HepG2 (cell line): ENCODE results near the gene DAB1. TPM values are rescaled to one million over a fixed set of nuclear protein-coding genes. Genes with fewer than 3 reads are reported as not detected.

Experiments used
- ATAC-seq: fragments of 200-7000 bp; cut with Tn5 transposase; 3 replicates; pipeline ENCODE4 v1.9.1; 2020; ENCODE audit warnings: mild to moderate bottlenecking, moderate library complexity
- BruUV-seq: library from RNA; stranded (reverse); fragments of 400-500 nt; replicated peaks from 2 replicates; lab custom pipeline; 2021; lab: Mats Ljungman, UMichigan
- CTCF ChIA-PET: fragments of 300-600 bp; formaldehyde crosslinking; extraction: SDS; loops from one replicate; lab custom pipeline; 2021; ENCODE audit warnings: low total read pairs, inconsistent platforms, low intra/inter-chr PET ratio; lab: Yijun Ruan, JAX
- POLR2A ChIA-PET: fragments of 350-600 bp; sonication (Branson Sonifier 250); formaldehyde crosslinking; loops from one replicate; lab custom pipeline; 2020; ENCODE audit warnings: antibody characterized with exemption, inconsistent platforms; lab: Yijun Ruan, JAX
- DNase-seq: peaks from one replicate; pipeline ENCODE4 v3.0.0-alpha.2; 2015; ENCODE audit warnings: low spot score
- FAIRE-seq: peaks from 3 replicates; lab custom pipeline; 2011; peaks lifted over from hg19 to GRCh38; lab: Jason Lieb, UNC
- H2AFZ ChIP-seq: one replicate; pipeline ENCODE4 v1.6.1; 2011; ENCODE audit warnings: low read length, inconsistent platforms
- H3K27ac ChIP-seq: fragments of 300-600 bp; 3 replicates; pipeline ENCODE4 v1.8.0; 2011; ENCODE audit warnings: mixed run types, mild to moderate bottlenecking, mixed read lengths, low read length, inconsistent platforms; ENCODE audit not compliant: insufficient read depth; ENCODE audit errors: extremely low read length
- H3K27me3 ChIP-seq, 2 experiments: fragments of 200-600 bp in 1 of 2; 2 replicates in 1 of 2; 3 replicates in 1 of 2; pipeline versions ENCODE4 v1.6.0 to v1.8.0; 2011; ENCODE audit warnings: low read length in 2 of 2, mild to moderate bottlenecking in 2 of 2, moderate library complexity in 2 of 2, inconsistent platforms in 1 of 2; ENCODE audit not compliant: insufficient read depth in 2 of 2, control insufficient read depth in 1 of 2
- H3K36me3 ChIP-seq, 2 experiments: fragments of 200-600 bp in 1 of 2; replicated peaks in 1 of 2; 2 replicates in 1 of 2; 3 replicates in 1 of 2; pipeline versions ENCODE4 v1.5.1 to v1.8.0; 2011; ENCODE audit warnings: low read length in 2 of 2, inconsistent platforms in 1 of 2; ENCODE audit not compliant: insufficient read depth in 2 of 2, control insufficient read depth in 1 of 2
- H3K4me1 ChIP-seq: 2 replicates; pipeline ENCODE4 v1.5.1; 2012; ENCODE audit warnings: low read length, inconsistent platforms; ENCODE audit not compliant: insufficient read depth
- H3K4me2 ChIP-seq: 2 replicates; pipeline ENCODE4 v1.6.0; 2011; ENCODE audit warnings: low read depth, low read length, inconsistent platforms
- H3K4me3 ChIP-seq, 3 experiments: fragments of 200-600 bp in 1 of 3; sonication (generic), shearing (Covaris generic) in 1 of 3; replicated peaks in 1 of 3; 2 replicates each; pipeline ENCODE4 v1.5.1; 2011 to 2016; ENCODE audit warnings: low read length in 3 of 3, inconsistent platforms in 2 of 3, low read depth in 2 of 3, mild to moderate bottlenecking in 2 of 3, control low read depth in 1 of 3, mixed read lengths in 1 of 3; ENCODE audit not compliant: insufficient read depth in 1 of 3
- H3K79me2 ChIP-seq: one replicate; pipeline ENCODE4 v1.6.1; 2011; ENCODE audit warnings: low read length, inconsistent platforms; ENCODE audit not compliant: insufficient read depth
- H3K9ac ChIP-seq: 2 replicates; pipeline ENCODE4 v1.6.0; 2011; ENCODE audit warnings: mild to moderate bottlenecking, low read depth, low read length, inconsistent platforms; ENCODE audit not compliant: insufficient read depth
- H3K9me3 ChIP-seq: 2 replicates; pipeline ENCODE4 v1.5.1; 2012; ENCODE audit warnings: mild to moderate bottlenecking, low read length
- H4K20me1 ChIP-seq: 2 replicates; pipeline ENCODE4 v1.6.0; 2011; ENCODE audit warnings: inconsistent platforms, mild to moderate bottlenecking, low read length, moderate library complexity; ENCODE audit not compliant: insufficient read depth
- ASH2L ChIP-seq: fragments of 300-600, 200-600 bp; sonication (generic); IDR thresholded peaks from 2 replicates; pipeline ENCODE4 v1.7.0; 2017; ENCODE audit warnings: low read depth, mild to moderate bottlenecking, moderate library complexity, mixed read lengths, low read length; ENCODE audit not compliant: insufficient read length
- BCL6 ChIP-seq: IDR thresholded peaks from 2 replicates; pipeline ENCODE4 v1.6.1; 2016; ENCODE audit warnings: missing genetic modification reagents, missing compliant biosample characterization
- KMT2A ChIP-seq: sonication (generic); formaldehyde crosslinking; IDR thresholded peaks from 2 replicates; pipeline ENCODE4 v1.4.0; 2020; ENCODE audit warnings: missing genetic modification reagents
- POLR2AphosphoS2 ChIP-seq: IDR thresholded peaks from 2 replicates; pipeline ENCODE4 v1.6.1; 2011; ENCODE audit warnings: low read depth, low read length, improper control_type of control experiment
- RARA ChIP-seq: IDR thresholded peaks from 2 replicates; pipeline ENCODE4 v1.6.1; 2016; ENCODE audit warnings: missing genetic modification reagents, missing compliant biosample characterization
- RFX3 ChIP-seq: IDR thresholded peaks from 2 replicates; pipeline ENCODE4 v1.6.1; 2016; ENCODE audit warnings: missing biosample characterization, missing genetic modification reagents
- SIN3A ChIP-seq: IDR thresholded peaks from 2 replicates; pipeline ENCODE4 v1.6.1; 2011; ENCODE audit warnings: low read depth, mild to moderate bottlenecking, control low read depth, low read length, borderline replicate concordance
- SIX4 ChIP-seq: sonication (generic); formaldehyde crosslinking; IDR thresholded peaks from 2 replicates; pipeline ENCODE4 v1.4.0; 2020; ENCODE audit warnings: missing genetic modification reagents
- TOPORS ChIP-seq: sonication (generic); formaldehyde crosslinking; IDR thresholded peaks from 2 replicates; pipeline ENCODE4 v1.8.0; 2023; ENCODE audit warnings: mild to moderate bottlenecking, missing genetic modification reagents
- ZNF616 ChIP-seq: sonication (generic); formaldehyde crosslinking; IDR thresholded peaks from 2 replicates; pipeline ENCODE4 v1.5.0; 2020; ENCODE audit warnings: low read depth, mild to moderate bottlenecking, missing genetic modification reagents
- ZNF629 ChIP-seq: sonication (generic); formaldehyde crosslinking; conservative IDR thresholded peaks from 2 replicates; pipeline ENCODE4 v1.5.0; 2020; ENCODE audit warnings: missing genetic modification reagents
- WGBS: methylation state at CpG from one replicate; pipeline ENCODE4 v1.1.6; 2017; ENCODE audit warnings: low lambda C conversion rate; 5-methylcytosine and 5-hydroxymethylcytosine counted together
- in situ Hi-C: cut with HindIII; loops from 2 replicates; pipeline ENCODE4 v1.10.0; 2017; ENCODE audit warnings: low pct_unique_long_range_greater_than_20kb; ENCODE audit not compliant: extremely low pct_ligation_motif_present
- intact Hi-C: fragments of 100-400 bp; cut with micrococcal nuclease; formaldehyde crosslinking; loops from one replicate; pipeline ENCODE4 v1.10.0; 2022; ENCODE audit not compliant: unreplicated experiment
- polyA plus RNA-seq, 8 experiments: library from polyadenylated mRNA; depleted of rRNA in 3 of 8; stranded (reverse) in 7 of 8; unstranded in 1 of 8; fragments of >200 nt; fragmentation: Illumina TruSeq in 4 of 8; extraction: Trizol in 4 of 8; gene quantifications; 2 replicates each; pipeline versions ENCODE4 v1.2.1 to v1.2.3, GENCODE V29; 2011 to 2016; ENCODE audit warnings: low read depth in 4 of 8, missing spikeins in 1 of 8, mixed read lengths in 1 of 8; ENCODE audit not compliant: insufficient read depth in 1 of 8
- total RNA-seq, 5 experiments: library from RNA; depleted of rRNA; stranded (reverse); fragments of >200 nt; fragmentation: Illumina TruSeq; extraction: Trizol; gene quantifications; 2 replicates each; pipeline ENCODE4 v1.2.3, GENCODE V29; 2016; ENCODE audit warnings: low read depth in 1 of 5
- TF ChIP-seq, protein P1 (sequence below): sonication (generic); formaldehyde crosslinking; IDR thresholded peaks from 2 replicates; pipeline ENCODE4 v1.4.0; 2020; ENCODE audit warnings: missing genetic modification reagents, mild to moderate bottlenecking, borderline replicate concordance

Gene DAB1
- total and polyA plus RNA-seq, 2 of the 13 experiments (the other 11 are each of a cell fraction or from before 2014, with no cell fraction given) = 0.04 to 0.13 TPM

DNA sequence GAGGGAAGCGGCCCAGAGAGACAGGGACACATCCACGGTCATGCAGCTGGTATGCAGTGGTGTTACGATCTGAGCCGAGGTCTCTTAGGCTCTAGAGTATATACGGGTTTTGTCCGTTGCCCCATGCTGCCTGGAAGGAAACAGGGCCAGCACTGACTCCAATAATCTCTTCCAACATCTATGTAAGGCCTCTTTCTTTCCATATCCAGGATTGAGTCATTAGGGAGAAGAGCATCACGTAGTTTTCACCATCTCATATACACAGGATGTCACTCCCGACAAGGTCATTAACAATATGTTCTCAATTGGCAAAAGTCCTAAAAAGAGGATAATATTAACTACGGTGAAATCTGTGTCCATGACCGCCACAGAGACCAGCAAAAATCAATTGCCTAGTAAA lies 462.4 kb downstream of the DAB1 start:
- TF ChIP-seq TOPORS = no peak
- no peak for TF ChIP-seq RFX3 (CRISPR knock-in tag)
- no peak for TF ChIP-seq ASH2L
- TF ChIP-seq ZNF616 (CRISPR knock-in tag) = no peak
- no peak for TF ChIP-seq KMT2A (CRISPR knock-in tag)
- no peak for TF ChIP-seq SIX4 (CRISPR knock-in tag)
- TF ChIP-seq, protein P1, sequence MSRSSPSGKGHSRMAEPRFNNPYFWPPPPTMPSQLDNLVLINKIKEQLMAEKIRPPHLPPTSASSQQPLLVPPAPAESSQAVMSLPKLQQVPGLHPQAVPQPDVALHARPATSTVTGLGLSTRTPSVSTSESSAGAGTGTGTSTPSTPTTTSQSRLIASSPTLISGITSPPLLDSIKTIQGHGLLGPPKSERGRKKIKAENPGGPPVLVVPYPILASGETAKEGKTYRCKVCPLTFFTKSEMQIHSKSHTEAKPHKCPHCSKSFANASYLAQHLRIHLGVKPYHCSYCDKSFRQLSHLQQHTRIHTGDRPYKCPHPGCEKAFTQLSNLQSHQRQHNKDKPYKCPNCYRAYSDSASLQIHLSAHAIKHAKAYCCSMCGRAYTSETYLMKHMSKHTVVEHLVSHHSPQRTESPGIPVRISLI (CRISPR knock-in tag) = no peak
- no peak for TF ChIP-seq ZNF629
- TF ChIP-seq BCL6 (CRISPR knock-in tag) = no peak
- TF ChIP-seq SIN3A = no peak
- no peak for TF ChIP-seq RARA (CRISPR knock-in tag)
- no peak for TF ChIP-seq POLR2AphosphoS2
- Histone ChIP-seq H3K9ac (no peak overlapping the region), H3K4me2 (no peak overlapping the region), H3K36me3 (no peaks in the 10 kb centered on the region), H3K4me3 (no peak overlapping the region), H2AFZ (no peak overlapping the region), H3K9me3 (no peaks in the 10 kb centered on the region), H4K20me1 (no peaks in the 10 kb centered on the region), H3K27ac (no peak overlapping the region), H3K27me3 (no peaks in the 10 kb centered on the region), H3K4me1 (peaks cover 70% of the 10 kb centered on the region), H3K79me2 (no peaks in the 10 kb centered on the region)
- no peak for DNase-seq
- FAIRE-seq = no peak
- CTCF ChIA-PET = no interaction called here
- no peak for ATAC-seq
- WGBS = 95% methylated on average over 10 of the region's 10 CpGs
- POLR2A ChIA-PET = no interaction called here
- intact Hi-C loops (loop anchor here (10.0 kb wide), 1 partner anchor 103 kb away; no protein-coding TSS in a partner anchor), in situ Hi-C loops (no loop called here)
- BruUV-seq = no TSS peak
